Activated T-helper 17 cell treated with anti-CD3 and anti-CD28 coated beads, Interleukin-2, amount 50 U/mL, for 72 hours (primary cell): ENCODE measurements around the gene USP12. TPM values are rescaled to one million over a fixed set of nuclear protein-coding genes. Genes with fewer than 3 reads are reported as not detected.
"Not testable (repeated sequence)": the region's sequence is repeated elsewhere in the genome, so short reads cannot be mapped to it uniquely, and the experiment has no call there.

Experiments used
- ATAC-seq: fragments of 150-1000 bp; cut with Tn5 transposase; replicated peaks from 2 replicates; pipeline ENCODE4 v1.10.0; 2021; ENCODE audit warnings: mild to moderate bottlenecking, moderate library complexity
- H3K27ac Mint-ChIP-seq: one replicate; pipeline ENCODE4 v1.8.0; 2022; ENCODE audit warnings: mixed read lengths
- H3K27me3 Mint-ChIP-seq: one replicate; pipeline ENCODE4 v1.8.0; 2022; ENCODE audit warnings: mixed read lengths
- H3K36me3 Mint-ChIP-seq: one replicate; pipeline ENCODE4 v1.8.0; 2022; ENCODE audit warnings: low read depth, mild to moderate bottlenecking, mixed read lengths
- H3K4me1 Mint-ChIP-seq: one replicate; pipeline ENCODE4 v1.8.0; 2022; ENCODE audit warnings: mixed read lengths
- H3K4me3 Mint-ChIP-seq: one replicate; pipeline ENCODE4 v1.8.0; 2022; ENCODE audit warnings: mild to moderate bottlenecking, mixed read lengths
- H3K9me3 Mint-ChIP-seq: one replicate; pipeline ENCODE4 v1.8.0; 2022; ENCODE audit warnings: mixed read lengths
- total RNA-seq, 2 donors: library from RNA; stranded (reverse); gene quantifications; one replicate each; pipeline ENCODE4 v1.2.3, GENCODE V29; 2022

USP12 gene
- total RNA-seq, 2 donors from 2014 or later, result 65.6 to 77.2 TPM

DNA sequence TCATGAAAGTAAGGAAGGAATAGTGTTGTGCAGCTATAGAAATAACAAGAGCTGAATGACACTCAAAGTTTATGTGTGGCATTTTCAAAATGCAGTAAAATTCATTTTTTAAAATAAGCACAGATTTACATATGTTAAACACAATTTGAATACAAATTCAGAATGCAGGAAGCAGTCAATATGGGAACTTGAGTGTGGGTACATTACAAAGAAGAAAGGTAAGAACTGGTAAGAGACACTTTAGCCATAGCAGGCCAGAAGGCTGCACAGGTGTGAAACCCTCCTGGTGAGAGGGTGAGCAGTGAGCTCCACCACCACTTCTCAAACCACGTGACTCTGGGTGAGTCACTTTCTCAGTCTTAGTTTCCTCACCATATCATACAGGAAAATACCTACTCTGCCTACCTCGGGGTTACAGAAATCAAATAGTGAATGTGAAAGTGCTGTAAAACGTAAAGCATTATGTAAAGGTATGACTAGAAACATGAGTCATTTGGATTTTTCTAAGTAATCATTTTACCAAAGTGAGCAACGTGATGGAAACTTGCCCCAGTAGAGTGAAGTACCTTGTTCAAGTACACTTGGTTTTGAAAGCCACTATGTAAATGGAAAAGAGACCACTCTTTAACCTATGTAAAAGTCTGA lies 40.5 kb downstream of the USP12 start:
- H3K4me3 Mint-ChIP-seq, result peak overlapping the region; percentile 88
- peak; percentile 80 for ATAC-seq
- peaks cover 62% of the 10 kb centered on the region for H3K4me1 Mint-ChIP-seq
- no peaks in the 10 kb centered on the region for H3K27me3 Mint-ChIP-seq
- H3K27ac Mint-ChIP-seq, result peak overlapping the region; percentile 86
- H3K9me3 Mint-ChIP-seq, result no peaks in the 10 kb centered on the region
- peaks cover 50% of the 10 kb centered on the region for H3K36me3 Mint-ChIP-seq

DNA sequence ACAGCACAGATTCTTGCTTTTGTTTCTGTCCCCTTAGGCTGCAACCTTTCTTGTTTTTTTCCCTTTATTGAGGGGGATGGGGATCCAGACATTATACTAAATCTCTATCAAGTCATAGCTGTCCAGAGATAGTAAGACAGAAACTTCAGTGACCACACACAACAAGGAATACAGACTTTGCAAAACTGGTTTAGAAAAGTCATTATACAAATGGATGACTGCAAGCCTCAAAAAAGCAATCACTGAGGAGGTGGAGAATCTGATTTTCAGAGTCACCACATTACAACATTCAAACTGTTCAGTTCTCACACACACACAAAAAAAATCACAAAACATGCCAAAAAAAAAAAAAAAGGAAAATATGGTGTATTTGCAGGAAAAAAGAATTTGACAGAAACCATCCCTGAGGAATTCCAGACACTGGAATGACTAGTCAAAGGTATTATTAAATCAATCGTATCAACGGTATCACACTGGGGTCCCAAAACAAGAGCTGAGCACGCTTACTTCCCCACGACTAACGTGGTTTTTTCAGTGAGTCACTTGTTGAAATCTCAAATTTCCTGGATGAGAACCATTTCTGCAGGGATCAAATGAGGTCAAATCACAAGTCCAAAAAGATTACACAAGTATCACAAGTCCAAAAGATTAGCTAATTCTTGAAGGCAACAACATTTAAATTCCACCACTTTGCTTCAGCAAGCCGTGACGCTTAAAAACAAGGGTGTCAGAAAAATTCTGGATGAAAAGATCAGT lies 41.2 kb downstream of the USP12 start:
- Mint-ChIP-seq H3K4me1 (peaks cover 64% of the 10 kb centered on the region), H3K9me3 (no peaks in the 10 kb centered on the region), H3K4me3 (peak overlapping the region; percentile 88), H3K27ac (peak overlapping the region; percentile 86), H3K36me3 (peaks cover 51% of the 10 kb centered on the region), H3K27me3 (no peaks in the 10 kb centered on the region)
- ATAC-seq, result peak; percentile 33

DNA sequence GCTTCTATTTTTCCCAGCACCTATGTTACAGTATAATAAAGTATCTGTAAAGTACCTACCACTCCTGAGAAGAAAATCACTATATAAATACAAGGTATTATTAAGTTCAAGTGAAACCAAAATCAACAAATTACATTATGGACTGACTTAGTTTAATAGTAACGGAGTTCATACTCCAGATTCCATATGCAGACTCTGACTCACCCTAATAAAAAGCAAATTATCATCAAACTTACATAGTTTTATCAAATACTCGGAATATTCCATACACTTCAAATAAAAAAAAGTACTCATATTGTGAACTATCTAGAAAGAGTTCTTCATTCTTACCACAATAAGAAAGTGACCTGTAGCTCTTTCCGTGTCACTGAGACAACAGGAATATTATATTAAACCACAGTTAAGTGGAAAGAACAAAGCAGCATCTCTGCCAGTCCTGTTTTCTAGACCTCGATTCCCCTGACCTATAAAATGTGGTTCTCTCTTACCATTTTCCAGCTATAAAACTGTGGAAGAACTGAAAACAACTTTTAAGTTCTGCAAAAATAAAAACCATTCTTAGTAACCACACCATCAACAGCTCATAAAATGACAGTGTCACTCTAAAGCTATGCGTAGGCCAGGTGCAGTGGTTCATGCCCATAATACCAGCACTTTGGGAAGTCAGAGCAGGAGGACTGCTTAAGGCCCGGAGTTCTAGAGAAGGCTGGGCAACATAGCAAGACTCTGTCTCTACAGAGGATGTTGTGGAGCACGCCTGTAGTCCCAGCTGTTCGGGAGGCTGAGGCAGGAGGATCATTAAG lies 42.6 kb downstream of the USP12 start:
- Mint-ChIP-seq H3K4me3 (peak overlapping the region; percentile 88), H3K27me3 (no peaks in the 10 kb centered on the region), H3K4me1 (peaks cover 67% of the 10 kb centered on the region), H3K27ac (peak overlapping the region; percentile 86), H3K9me3 (no peaks in the 10 kb centered on the region), H3K36me3 (peaks cover 60% of the 10 kb centered on the region)
- ATAC-seq, result no peak

DNA sequence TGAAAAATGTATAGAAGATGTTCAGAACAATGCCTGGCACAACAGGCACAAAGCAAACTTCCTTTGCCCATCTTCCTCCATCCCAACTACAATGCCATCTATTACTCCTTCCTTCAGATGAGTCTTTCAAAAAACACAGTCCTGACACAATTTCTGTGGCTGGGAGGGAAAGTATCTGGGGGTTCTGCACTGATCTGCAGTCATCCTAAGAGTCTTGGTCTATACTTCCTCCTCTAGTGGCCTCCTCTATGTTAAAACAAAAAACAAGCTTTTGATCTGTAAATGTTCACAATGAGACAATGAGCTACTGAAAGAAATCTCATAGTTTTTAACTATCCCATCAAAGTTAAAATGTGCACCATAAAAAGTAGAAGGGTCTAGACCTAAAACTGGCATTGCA lies 44.8 kb downstream of the USP12 start:
- Mint-ChIP-seq H3K4me3 (peak overlapping the region; percentile 88), H3K27me3 (no peaks in the 10 kb centered on the region), H3K4me1 (peaks cover 65% of the 10 kb centered on the region), H3K27ac (peak overlapping the region; percentile 86), H3K36me3 (peaks cover 76% of the 10 kb centered on the region), H3K9me3 (peaks cover 10% of the 10 kb centered on the region)
- ATAC-seq, result peak; percentile 6

DNA sequence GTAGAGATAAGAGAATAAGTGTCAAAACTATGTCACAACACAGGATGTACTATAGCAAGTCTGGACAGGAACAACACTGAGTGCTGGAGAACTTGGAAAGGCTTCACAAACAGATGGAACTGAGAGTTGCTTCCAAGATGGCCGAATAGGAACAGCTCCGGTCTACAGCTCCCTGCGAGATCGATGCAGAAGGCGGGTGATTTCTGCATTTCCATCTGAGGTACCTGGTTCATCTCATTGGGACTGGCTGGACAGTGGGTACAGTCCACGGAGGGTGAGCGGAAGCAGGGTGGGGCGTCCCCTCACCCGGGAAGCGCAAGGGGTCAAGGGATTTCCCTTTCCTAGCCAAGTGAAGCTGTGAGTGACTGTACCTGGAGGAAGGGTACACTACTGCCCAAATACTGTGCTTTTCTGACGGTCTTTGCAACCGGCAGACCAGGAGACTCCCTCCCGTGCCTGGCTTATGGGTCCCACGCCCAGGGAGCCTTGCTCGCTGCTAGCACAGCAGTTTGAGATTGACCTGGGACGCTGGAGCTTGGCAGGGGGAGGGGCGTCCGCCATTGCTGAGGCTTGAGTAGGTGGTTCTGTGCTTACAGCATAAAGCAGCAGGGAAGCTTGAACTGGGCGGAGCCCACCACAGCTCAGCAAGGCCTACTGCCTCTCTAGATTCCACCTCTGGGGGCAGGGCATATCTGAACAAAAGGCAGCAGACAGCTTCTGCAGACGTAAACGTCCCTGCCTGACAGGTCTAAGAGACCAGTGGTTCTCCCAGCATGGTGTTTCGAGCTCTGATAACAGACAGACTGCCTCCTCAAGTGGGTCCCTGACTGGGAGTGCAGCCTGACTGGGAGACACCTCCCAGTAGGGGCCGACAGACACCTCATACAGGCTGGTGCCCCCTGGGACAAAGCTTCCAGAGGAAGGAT lies 46.0 kb downstream of the USP12 start:
- peaks cover 76% of the 10 kb centered on the region for H3K36me3 Mint-ChIP-seq
- peaks cover 68% of the 10 kb centered on the region for H3K4me1 Mint-ChIP-seq
- no peak for ATAC-seq
- H3K9me3 Mint-ChIP-seq, result peaks cover 13% of the 10 kb centered on the region
- H3K27ac Mint-ChIP-seq, result peak overlapping the region; percentile 54
- no peaks in the 10 kb centered on the region for H3K27me3 Mint-ChIP-seq
- H3K4me3 Mint-ChIP-seq, result peak overlapping the region; percentile 88

DNA sequence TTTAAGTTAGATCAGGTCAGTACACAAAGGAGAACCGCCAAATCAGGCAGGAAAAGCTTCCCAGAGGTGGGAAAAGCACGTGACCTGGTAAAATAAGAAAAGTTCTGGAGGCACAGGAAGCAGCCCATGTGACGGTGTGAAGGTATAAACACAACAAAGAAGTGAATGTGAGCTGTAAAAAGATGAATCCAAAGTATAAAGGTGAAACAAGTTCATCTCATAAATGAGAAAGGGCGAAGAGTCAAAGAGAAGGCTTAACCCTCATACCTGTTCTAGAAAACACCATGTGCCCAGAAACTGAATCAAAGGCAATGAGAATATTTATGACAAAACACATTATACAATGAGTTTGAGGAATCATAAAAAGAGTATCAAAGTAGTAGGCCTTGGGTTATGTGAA lies 47.0 kb downstream of the USP12 start:
- ATAC-seq, result no peak
- Mint-ChIP-seq H3K9me3 (peaks cover 13% of the 10 kb centered on the region), H3K27ac (peak overlapping the region; percentile 66), H3K27me3 (no peaks in the 10 kb centered on the region), H3K4me1 (peaks cover 62% of the 10 kb centered on the region), H3K36me3 (peaks cover 72% of the 10 kb centered on the region), H3K4me3 (no peak overlapping the region)

DNA sequence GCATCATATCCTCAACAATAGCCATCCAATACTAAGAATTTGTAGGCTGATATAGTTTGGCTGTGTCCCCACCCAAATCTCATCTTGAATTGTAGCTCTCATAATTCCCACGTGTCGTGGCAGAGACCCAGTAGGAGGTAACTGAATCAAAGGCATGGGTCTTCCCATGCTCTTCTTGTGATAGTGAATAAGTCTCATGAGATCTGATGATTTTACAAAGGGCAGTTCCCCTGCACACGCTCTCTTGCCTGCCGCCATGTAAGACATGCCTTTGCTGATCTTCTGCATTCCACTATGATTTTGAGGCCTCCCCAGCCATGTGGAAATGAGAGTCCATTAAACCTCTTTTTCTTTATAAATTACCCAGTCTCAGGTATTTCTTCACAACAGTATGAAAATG lies 48.2 kb downstream of the USP12 start:
- H3K4me3 Mint-ChIP-seq, result peak overlapping the region; percentile 11
- peaks cover 74% of the 10 kb centered on the region for H3K36me3 Mint-ChIP-seq
- peaks cover 13% of the 10 kb centered on the region for H3K9me3 Mint-ChIP-seq
- peak overlapping the region; percentile 66 for H3K27ac Mint-ChIP-seq
- not testable (repeated sequence) for H3K27me3 Mint-ChIP-seq, ATAC-seq
- H3K4me1 Mint-ChIP-seq, result peaks cover 63% of the 10 kb centered on the region

DNA sequence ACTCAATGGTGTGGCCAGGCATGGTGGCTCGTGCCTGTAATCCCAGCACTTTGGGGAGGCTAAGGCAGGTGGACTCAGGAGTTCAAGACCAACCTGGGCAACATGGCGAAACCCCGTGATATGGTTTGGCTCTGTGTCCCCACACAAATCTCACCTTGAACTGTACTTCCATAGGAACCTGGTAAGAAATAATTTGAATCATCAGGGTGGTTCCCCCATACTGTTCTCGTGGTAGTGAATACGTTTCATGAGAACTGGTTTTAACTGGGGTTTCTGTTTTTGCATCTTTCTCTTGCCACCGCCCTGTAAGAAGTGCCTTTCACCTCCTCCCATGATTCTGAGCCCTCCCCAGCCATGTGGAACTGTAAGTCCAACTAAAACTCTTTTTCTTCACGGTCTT lies 49.6 kb downstream of the USP12 start:
- Mint-ChIP-seq H3K27me3 (no peaks in the 10 kb centered on the region), H3K4me3 (peak overlapping the region; percentile 6), H3K27ac (peak overlapping the region; percentile 49), H3K4me1 (peaks cover 62% of the 10 kb centered on the region), H3K9me3 (peaks cover 13% of the 10 kb centered on the region), H3K36me3 (peaks cover 78% of the 10 kb centered on the region)
- peak; percentile 55 for ATAC-seq

DNA sequence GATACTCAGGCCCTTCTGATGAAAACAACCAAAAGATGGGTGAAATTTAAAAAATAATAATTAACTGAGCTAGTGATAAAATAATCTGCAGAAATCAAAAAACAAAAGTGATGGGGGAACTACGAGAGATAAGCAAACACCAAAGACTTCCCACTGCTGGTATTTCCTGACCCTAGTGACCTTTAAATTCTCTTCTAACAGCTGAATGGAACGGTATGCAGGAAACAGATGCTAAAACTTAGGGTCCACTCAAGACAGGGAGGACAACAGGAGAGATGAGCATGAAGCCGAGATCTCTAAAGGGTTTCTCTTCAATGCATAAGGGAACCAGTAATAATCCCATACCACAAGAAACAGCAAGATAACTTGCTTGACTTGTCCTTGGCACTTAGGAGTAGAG lies 50.8 kb downstream of the USP12 start:
- ATAC-seq, result no peak
- H3K27ac Mint-ChIP-seq, result no peak overlapping the region
- peaks cover 13% of the 10 kb centered on the region for H3K9me3 Mint-ChIP-seq
- H3K4me1 Mint-ChIP-seq, result peaks cover 52% of the 10 kb centered on the region
- H3K27me3 Mint-ChIP-seq, result no peaks in the 10 kb centered on the region
- peaks cover 90% of the 10 kb centered on the region for H3K36me3 Mint-ChIP-seq
- no peak overlapping the region for H3K4me3 Mint-ChIP-seq

DNA sequence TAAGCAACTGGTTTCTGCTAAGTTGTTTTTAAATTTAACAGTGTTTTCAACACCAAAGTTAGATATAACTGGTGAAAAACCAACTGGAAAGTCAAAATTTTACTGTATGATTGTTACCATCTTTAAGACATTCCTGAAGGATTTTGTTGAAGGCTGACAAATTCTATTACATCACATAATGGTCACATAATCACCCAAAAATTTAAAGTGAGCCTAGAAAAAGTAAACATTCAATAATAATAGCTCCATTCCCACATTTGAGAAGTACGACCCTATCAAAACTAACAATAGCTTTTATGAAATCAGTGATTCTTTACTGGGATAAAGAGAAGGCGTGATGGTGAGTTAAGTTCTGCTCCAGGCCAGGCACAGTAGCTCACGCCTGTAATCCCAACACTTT lies 51.6 kb downstream of the USP12 start:
- Mint-ChIP-seq H3K4me1 (peaks cover 52% of the 10 kb centered on the region), H3K9me3 (peaks cover 13% of the 10 kb centered on the region), H3K4me3 (no peak overlapping the region), H3K27me3 (no peaks in the 10 kb centered on the region), H3K36me3 (peaks cover 94% of the 10 kb centered on the region), H3K27ac (no peak overlapping the region)
- ATAC-seq, result no peak

DNA sequence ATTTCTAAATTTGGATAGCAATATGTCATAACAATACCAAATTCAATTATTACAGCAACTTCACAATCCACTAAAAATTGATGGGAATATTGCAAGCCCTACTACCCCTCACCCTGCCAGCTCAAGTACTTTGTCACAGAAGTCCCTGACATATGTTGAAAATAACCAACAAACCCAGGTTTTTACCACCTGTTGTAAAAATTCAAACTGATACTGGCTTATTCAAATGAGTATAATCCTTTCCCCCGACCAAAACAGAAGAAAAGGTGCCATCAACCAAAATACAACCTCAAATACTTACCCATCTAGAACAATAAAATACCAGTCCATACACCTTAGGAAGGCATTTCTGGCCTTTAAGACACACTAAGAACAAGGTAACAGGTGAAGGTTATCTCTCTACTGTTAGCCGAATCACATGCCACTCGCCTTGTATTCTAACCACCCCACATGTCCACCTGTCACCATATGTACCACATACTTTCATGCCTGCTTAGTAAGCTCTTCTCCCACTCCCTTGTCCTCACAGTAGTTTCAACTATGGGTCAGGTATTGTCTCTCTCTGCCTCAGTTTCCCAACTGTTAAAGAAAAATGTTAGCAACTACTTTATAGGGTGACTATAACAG lies 53.1 kb downstream of the USP12 start:
- peak overlapping the region; percentile 0 for H3K27ac Mint-ChIP-seq
- peaks cover 94% of the 10 kb centered on the region for H3K36me3 Mint-ChIP-seq
- H3K27me3 Mint-ChIP-seq, result no peaks in the 10 kb centered on the region
- peaks cover 11% of the 10 kb centered on the region for H3K9me3 Mint-ChIP-seq
- no peak overlapping the region for H3K4me3 Mint-ChIP-seq
- peaks cover 45% of the 10 kb centered on the region for H3K4me1 Mint-ChIP-seq
- peak; percentile 65 for ATAC-seq

DNA sequence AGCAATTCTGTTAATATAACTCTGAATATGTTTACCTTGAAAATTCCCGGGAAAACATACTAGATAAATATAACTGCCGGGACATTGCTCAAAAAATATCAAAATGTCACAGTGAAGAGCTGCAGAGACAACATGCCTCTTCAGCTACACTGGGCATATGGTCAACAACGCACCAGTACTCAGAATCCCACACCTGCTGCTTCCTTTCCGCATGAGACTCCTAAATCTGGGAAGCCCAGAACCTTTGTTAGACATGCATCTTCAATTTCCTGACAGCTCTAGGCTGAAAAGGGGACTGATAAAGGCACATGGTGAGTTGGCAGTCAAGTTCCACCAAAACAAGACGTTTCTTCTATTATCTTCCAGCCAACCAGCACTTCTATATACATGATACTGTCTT lies 53.7 kb downstream of the USP12 start:
- peak overlapping the region; percentile 0 for H3K27ac Mint-ChIP-seq
- no peak overlapping the region for H3K4me3 Mint-ChIP-seq
- H3K9me3 Mint-ChIP-seq, result peaks cover 6% of the 10 kb centered on the region
- no peak for ATAC-seq
- H3K36me3 Mint-ChIP-seq, result peaks cover 94% of the 10 kb centered on the region
- no peaks in the 10 kb centered on the region for H3K27me3 Mint-ChIP-seq
- peaks cover 48% of the 10 kb centered on the region for H3K4me1 Mint-ChIP-seq

DNA sequence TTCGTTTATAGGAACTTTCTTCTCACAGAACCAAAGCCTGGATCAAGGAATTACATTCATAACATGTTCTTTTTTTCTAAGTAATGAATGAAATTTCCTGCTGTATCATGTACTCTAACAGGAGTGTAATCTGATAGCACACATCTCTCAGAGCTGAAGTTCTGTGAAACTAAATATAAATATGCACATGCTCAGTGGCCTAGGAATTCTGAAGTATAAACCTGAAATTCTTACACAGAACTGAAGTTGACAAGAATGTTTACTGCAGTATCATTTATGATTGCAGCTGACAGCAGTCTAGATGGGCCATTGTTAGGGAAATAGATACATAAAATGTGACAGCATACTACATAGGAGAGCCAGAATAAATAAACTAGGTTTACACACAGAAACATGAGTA lies 54.5 kb downstream of the USP12 start:
- peaks cover 91% of the 10 kb centered on the region for H3K36me3 Mint-ChIP-seq
- no peak overlapping the region for H3K4me3 Mint-ChIP-seq
- no peak overlapping the region for H3K27ac Mint-ChIP-seq
- H3K4me1 Mint-ChIP-seq, result peaks cover 45% of the 10 kb centered on the region
- peaks cover 4% of the 10 kb centered on the region for H3K9me3 Mint-ChIP-seq
- no peak for ATAC-seq
- no peaks in the 10 kb centered on the region for H3K27me3 Mint-ChIP-seq
